Measurements from ENCODE around the gene GLI3.

GRCh38 chr7:42117201-42117600 lies 119.8 kb downstream of the GLI3 start:
- TF ChIP-seq POLR2A (IDR thresholded peaks at IDR 0.05) (no peak), CTCF (IDR thresholded peaks at IDR 0.05) (no peak), EP300 (IDR thresholded peaks at IDR 0.05) (no peak)

All from tibial nerve (tissue), 4 donors.